C4-2B (cell line): Measurements from ENCODE around the gene ZAP70.

Source experiments
- H3K27ac ChIP-seq: fragments of 450-650 bp; 2 replicates; pipeline ENCODE4 v1.5.1; 2017
- CTCF ChIP-seq: fragments of 450-650 bp; conservative IDR thresholded peaks from 2 replicates; pipeline ENCODE4 v1.5.1; 2017; ENCODE audit warnings: mild to moderate bottlenecking
- ZFX ChIP-seq: fragments of 450-650 bp; IDR thresholded peaks from 2 replicates; pipeline ENCODE4 v1.6.1; 2017

The ZAP70 gene

DNA sequence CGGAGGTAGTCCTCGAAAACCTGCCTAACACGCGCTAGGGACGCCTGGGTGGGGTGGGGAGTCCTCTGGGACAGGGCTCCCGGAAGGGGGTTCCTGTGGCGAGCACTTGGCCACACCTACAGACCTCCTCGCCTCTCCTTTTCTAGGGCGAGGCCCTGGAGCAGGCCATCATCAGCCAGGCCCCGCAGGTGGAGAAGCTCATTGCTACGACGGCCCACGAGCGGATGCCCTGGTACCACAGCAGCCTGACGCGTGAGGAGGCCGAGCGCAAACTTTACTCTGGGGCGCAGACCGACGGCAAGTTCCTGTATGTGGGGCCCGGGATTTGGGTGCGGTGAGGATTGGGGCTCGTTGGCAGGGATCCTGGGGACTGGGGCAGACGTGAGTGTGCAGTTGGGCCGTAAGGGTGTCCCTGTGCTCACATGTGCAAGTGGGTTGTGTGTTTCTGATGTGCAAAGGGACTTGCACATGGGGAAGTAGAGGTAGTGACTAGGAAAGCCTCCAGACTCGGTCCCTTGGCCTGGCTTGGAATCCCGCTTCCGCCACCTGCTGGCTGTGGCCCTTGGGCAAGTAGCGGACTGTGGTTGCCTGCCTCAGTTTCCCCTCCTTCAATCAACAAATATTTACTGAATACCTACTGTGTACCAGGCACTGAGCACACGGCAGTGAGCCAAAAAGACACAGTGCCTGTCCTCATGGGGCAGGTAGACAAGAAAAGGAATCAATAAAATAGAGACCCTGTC lies 11.7 kb downstream of the ZAP70 start:
- no peak for TF ChIP-seq ZFX
- TF ChIP-seq CTCF: no peak
- no peak overlapping the region for H3K27ac ChIP-seq

- H3K27ac ChIP-seq: no peak overlapping the region
- TF ChIP-seq CTCF (no peak), ZFX (no peak)
These were observed 13.1 kb downstream of the ZAP70 start for GRCh38 chr2:97726261-97727064.

GRCh38 chr2:97727296-97727695 lies 13.9 kb downstream of the ZAP70 start:
- no peak overlapping the region for H3K27ac ChIP-seq
- TF ChIP-seq ZFX: no peak
- TF ChIP-seq CTCF: no peak

GRCh38 chr2:97728091-97728731 lies 14.8 kb downstream of the ZAP70 start:
- no peak overlapping the region for H3K27ac ChIP-seq
- TF ChIP-seq ZFX (no peak), CTCF (no peak)

DNA sequence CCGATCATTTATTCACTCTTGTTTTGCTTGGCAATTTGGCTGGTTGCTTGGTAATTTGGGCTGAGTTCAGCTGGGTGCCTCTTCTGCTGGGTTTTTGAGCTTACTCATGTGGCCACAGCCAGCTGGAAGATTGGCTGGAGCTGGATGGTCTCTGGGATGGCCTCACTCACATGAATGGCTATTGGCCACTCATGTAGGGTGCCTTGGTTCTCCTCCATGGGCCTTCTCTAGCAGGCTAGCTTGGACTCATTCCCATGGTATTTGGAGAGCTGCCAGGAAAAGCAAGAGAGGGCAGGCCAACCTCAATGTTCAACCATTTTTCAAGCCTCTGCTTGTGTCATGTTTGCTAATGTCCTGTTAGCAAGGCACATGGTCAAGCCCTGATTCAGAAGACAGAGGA lies 16.9 kb downstream of the ZAP70 start:
- no peak overlapping the region for H3K27ac ChIP-seq
- TF ChIP-seq ZFX: no peak
- TF ChIP-seq CTCF: no peak

DNA sequence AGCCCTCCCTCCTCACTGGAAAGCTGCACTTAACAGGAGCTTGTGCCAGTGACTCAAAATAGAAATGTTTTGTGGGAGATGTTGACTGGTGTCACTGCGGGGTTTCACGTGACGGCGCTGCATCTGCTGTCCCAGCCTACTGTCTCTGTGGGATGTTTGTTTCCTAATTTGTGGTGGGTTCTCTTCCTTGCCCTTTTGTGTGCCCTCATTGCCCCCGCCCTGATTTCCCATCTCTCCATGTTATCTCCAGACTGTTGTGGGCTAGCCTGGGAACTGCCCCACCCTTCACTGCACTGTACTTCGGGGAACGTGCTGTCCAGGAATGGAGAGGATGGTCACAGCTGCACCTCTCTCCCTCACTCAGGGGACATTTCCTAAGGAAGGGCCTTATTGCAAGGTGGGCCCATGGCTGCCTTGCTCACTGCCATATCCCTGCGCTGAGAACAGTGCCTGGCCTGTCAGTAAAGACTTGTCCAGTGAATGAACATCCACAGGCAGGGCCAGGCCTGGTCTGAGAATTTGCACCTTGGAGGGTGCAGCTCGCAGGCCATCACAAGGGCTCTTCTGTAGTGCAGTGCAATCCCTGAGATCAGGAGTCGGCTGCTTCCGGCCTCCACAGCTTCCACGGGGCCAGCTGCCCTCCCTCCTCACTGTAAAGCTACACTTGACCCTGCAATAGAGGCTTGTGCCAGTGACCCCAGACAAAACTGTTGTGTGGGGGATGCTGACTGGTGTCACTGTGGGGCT lies 18.1 kb downstream of the ZAP70 start:
- no peak overlapping the region for H3K27ac ChIP-seq
- TF ChIP-seq ZFX: no peak
- TF ChIP-seq CTCF: no peak
